ENCODE data around the gene ADARB2. TPM values are rescaled to one million over a fixed set of nuclear protein-coding genes. Genes with fewer than 3 reads are reported as not detected.

The ADARB2 gene
- total and polyA plus RNA-seq, 10 of the 15 experiments (the other 5 are each of a cell fraction or from before 2014, with no cell fraction given), result 0.02 to 4.1 (median 0.76) TPM

GRCh38 chr10:1197384-1197783, 539.9 kb downstream of the ADARB2 start (continued):
- TF ChIP-seq, protein P1, sequence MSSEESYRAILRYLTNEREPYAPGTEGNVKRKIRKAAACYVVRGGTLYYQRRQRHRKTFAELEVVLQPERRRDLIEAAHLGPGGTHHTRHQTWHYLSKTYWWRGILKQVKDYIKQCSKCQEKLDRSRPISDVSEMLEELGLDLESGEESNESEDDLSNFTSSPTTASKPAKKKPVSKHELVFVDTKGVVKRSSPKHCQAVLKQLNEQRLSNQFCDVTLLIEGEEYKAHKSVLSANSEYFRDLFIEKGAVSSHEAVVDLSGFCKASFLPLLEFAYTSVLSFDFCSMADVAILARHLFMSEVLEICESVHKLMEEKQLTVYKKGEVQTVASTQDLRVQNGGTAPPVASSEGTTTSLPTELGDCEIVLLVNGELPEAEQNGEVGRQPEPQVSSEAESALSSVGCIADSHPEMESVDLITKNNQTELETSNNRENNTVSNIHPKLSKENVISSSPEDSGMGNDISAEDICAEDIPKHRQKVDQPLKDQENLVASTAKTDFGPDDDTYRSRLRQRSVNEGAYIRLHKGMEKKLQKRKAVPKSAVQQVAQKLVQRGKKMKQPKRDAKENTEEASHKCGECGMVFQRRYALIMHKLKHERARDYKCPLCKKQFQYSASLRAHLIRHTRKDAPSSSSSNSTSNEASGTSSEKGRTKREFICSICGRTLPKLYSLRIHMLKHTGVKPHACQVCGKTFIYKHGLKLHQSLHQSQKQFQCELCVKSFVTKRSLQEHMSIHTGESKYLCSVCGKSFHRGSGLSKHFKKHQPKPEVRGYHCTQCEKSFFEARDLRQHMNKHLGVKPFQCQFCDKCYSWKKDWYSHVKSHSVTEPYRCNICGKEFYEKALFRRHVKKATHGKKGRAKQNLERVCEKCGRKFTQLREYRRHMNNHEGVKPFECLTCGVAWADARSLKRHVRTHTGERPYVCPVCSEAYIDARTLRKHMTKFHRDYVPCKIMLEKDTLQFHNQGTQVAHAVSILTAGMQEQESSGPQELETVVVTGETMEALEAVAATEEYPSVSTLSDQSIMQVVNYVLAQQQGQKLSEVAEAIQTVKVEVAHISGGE (CRISPR knock-in tag; IDR thresholded peaks at IDR 0.05), result no peak
- TF ChIP-seq MTA3 (IDR thresholded peaks at IDR 0.05; ENCODE audit: borderline replicate concordance, low read length) (no peak), PML (IDR thresholded peaks at IDR 0.05; ENCODE audit: low read length) (no peak)

DNA sequence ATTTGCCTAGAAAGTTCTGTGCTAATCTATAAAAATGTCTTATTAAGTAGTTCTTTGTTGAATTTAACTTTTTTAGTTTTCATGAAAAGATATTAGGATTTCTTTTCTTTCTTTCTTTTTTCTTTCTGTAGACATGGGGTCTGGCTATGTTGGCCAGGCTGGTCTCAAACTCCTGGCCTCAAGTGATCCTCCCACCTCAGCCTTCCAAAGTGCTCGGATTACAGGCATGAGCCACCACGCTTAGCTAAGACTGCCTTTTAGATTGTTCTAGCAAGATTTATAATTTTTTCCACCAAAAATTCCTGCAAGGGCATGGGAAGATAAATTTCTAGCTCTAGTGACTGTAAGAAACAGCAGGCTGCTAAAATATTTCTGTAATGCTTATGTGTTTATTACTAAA, 540.7 kb downstream of the ADARB2 start:
- FAIRE-seq (no peak), ATAC-seq (no peak), DNase-seq (ENCODE audit: low read depth, low spot score) (no peak)
- Histone ChIP-seq H3K9ac (ENCODE audit: control insufficient read depth, insufficient read depth, low read length) (no peak overlapping the region), H3K27me3 (replicated peaks in 1 of 2; ENCODE audit: control insufficient read depth in 2 of 2, insufficient read depth in 2 of 2, low read length in 1 of 2) (no peaks in the 10 kb centered on the region; a peak in 1 of 4 replicates), H3K36me3 (ENCODE audit: control insufficient read depth in 2 of 2, insufficient read depth in 2 of 2, low read length in 1 of 2) (no peaks in the 10 kb centered on the region), H4K20me1 (ENCODE audit: control insufficient read depth, insufficient read depth) (no peaks in the 10 kb centered on the region), H3K79me2 (ENCODE audit: control insufficient read depth, insufficient read depth, low read length) (no peaks in the 10 kb centered on the region), H3K9me3 (replicated peaks; ENCODE audit: control insufficient read depth, insufficient read depth, low read length) (no peaks in the 10 kb centered on the region), H2AFZ (ENCODE audit: control insufficient read depth, low read depth, low read length) (no peak overlapping the region), H3K4me3 (no peak overlapping the region), H3K4me1 (ENCODE audit: control insufficient read depth, insufficient read depth, low read length) (no peaks in the 10 kb centered on the region), H3K27ac (ENCODE audit: control insufficient read depth, insufficient read depth) (no peak overlapping the region), H3K4me2 (ENCODE audit: control insufficient read depth, insufficient read depth) (no peak overlapping the region)
- in situ Hi-C loops (cut with MboI), result no loop called here
- ChIA-PET POLR2A (no interaction called here), CTCF (no interaction called here), RAD21 (ENCODE audit: unreplicated experiment) (no interaction called here), SMC1A (ENCODE audit: uncharacterized antibody, unreplicated experiment) (interaction anchor here (0.6 to 1.0 kb wide), 2 partner anchors 11 to 705 kb away, joined by 3 read pairs; no protein-coding TSS in a partner anchor)
- BruUV-seq (replicated peaks), result no TSS peak
- intact Hi-C loops (cut with micrococcal nuclease; ENCODE audit: unreplicated experiment), result no loop called here
- TF ChIP-seq ZZZ3 (IDR thresholded peaks at IDR 0.05; ENCODE audit: control insufficient read depth, insufficient read length, low read depth) (no peak), MTA3 (IDR thresholded peaks at IDR 0.05; ENCODE audit: borderline replicate concordance, low read length) (no peak), PAX8 (IDR thresholded peaks at IDR 0.05) (no peak), CBX5 (IDR thresholded peaks at IDR 0.05; ENCODE audit: low read depth) (no peak), HDAC2 (IDR thresholded peaks at IDR 0.05) (no peak)
- TF ChIP-seq, protein P2, sequence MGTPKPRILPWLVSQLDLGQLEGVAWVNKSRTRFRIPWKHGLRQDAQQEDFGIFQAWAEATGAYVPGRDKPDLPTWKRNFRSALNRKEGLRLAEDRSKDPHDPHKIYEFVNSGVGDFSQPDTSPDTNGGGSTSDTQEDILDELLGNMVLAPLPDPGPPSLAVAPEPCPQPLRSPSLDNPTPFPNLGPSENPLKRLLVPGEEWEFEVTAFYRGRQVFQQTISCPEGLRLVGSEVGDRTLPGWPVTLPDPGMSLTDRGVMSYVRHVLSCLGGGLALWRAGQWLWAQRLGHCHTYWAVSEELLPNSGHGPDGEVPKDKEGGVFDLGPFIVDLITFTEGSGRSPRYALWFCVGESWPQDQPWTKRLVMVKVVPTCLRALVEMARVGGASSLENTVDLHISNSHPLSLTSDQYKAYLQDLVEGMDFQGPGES (IDR thresholded peaks at IDR 0.05), result no peak
- TF ChIP-seq, protein P3, sequence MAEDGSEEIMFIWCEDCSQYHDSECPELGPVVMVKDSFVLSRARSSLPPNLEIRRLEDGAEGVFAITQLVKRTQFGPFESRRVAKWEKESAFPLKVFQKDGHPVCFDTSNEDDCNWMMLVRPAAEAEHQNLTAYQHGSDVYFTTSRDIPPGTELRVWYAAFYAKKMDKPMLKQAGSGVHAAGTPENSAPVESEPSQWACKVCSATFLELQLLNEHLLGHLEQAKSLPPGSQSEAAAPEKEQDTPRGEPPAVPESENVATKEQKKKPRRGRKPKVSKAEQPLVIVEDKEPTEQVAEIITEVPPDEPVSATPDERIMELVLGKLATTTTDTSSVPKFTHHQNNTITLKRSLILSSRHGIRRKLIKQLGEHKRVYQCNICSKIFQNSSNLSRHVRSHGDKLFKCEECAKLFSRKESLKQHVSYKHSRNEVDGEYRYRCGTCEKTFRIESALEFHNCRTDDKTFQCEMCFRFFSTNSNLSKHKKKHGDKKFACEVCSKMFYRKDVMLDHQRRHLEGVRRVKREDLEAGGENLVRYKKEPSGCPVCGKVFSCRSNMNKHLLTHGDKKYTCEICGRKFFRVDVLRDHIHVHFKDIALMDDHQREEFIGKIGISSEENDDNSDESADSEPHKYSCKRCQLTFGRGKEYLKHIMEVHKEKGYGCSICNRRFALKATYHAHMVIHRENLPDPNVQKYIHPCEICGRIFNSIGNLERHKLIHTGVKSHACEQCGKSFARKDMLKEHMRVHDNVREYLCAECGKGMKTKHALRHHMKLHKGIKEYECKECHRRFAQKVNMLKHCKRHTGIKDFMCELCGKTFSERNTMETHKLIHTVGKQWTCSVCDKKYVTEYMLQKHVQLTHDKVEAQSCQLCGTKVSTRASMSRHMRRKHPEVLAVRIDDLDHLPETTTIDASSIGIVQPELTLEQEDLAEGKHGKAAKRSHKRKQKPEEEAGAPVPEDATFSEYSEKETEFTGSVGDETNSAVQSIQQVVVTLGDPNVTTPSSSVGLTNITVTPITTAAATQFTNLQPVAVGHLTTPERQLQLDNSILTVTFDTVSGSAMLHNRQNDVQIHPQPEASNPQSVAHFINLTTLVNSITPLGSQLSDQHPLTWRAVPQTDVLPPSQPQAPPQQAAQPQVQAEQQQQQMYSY (CRISPR knock-in tag; IDR thresholded peaks at IDR 0.05), result no peak
- 0% methylated on average over 2 of the region's 2 CpGs for WGBS (ENCODE audit: insufficient coverage, insufficient replicate concordance, low lambda C conversion rate, missing lambda C conversion rate)

Measured in GM12878 (cell line).